Measurements from ENCODE around the gene TRIM41.

DNA sequence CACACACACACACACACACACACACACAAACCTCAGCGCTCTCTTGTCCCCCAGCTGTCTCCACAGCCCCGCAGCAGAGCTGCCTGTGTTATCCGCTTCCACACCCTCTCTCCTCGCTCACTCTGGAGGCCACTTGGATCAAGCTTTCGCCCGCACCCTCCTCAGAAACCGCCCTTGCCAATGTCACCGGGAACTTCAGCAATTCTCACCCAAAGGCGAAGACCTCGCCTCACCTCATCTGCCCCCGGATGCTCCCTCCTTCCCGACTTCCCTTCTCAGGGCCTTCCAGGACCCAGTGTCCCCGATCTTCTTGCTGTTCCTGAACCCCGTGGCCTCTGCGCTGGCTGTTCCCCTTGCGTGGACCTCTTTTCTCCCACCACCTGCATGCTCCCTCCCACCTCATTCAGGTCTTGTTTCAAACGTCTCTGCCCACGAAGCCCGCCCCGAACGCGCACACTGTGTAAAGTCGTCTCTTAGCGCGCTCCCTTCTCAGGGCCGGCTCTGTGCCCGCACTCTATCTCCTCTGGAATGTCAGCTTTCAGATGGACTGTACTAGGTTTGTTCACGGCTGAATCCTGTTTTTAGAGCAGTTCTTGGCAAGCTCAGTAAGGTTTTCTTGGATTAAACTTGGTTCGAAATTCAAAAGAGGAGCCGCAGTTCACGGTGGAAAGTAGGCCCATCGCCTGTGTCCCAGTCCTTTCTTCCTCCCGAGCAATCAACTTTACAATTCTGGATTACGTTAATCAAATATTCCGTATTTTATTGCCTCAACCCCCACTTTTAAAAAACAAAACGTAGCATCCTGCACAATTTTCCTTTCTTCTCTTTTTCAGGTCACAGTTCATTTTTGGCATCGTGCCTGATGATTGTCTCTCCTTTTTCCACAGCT is 17.1 kb upstream of the TRIM41 start:
- TF ChIP-seq, protein P1, sequence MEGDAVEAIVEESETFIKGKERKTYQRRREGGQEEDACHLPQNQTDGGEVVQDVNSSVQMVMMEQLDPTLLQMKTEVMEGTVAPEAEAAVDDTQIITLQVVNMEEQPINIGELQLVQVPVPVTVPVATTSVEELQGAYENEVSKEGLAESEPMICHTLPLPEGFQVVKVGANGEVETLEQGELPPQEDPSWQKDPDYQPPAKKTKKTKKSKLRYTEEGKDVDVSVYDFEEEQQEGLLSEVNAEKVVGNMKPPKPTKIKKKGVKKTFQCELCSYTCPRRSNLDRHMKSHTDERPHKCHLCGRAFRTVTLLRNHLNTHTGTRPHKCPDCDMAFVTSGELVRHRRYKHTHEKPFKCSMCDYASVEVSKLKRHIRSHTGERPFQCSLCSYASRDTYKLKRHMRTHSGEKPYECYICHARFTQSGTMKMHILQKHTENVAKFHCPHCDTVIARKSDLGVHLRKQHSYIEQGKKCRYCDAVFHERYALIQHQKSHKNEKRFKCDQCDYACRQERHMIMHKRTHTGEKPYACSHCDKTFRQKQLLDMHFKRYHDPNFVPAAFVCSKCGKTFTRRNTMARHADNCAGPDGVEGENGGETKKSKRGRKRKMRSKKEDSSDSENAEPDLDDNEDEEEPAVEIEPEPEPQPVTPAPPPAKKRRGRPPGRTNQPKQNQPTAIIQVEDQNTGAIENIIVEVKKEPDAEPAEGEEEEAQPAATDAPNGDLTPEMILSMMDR (IDR thresholded peaks at IDR 0.05): no peak
- TF ChIP-seq POLR2AphosphoS5 (IDR thresholded peaks at IDR 0.05) (no peak), EP300 (IDR thresholded peaks at IDR 0.05) (no peak)
